OCI-M2 (cell line): ENCODE results near the gene FHOD3.

Source experiments
- DNase-seq: peaks from one replicate; lab custom pipeline; 2025; ENCODE audit not compliant: unreplicated experiment; lab: John Stamatoyannopoulos, UW

The FHOD3 gene

GRCh38 chr18:36724169-36724568 lies 426.7 kb downstream of the FHOD3 start:
- no peak for DNase-seq

- no peak for DNase-seq
These were observed 427.1 kb downstream of the FHOD3 start for GRCh38 chr18:36724591-36725001.

GRCh38 chr18:36728345-36728744 lies 430.8 kb downstream of the FHOD3 start:
- no peak for DNase-seq

- no peak for DNase-seq
These were observed 431.7 kb downstream of the FHOD3 start for GRCh38 chr18:36729197-36729596.

- DNase-seq, result no peak
These were observed 434.8 kb downstream of the FHOD3 start for GRCh38 chr18:36732264-36732663.

- DNase-seq, result no peak
These were observed 435.6 kb downstream of the FHOD3 start for GRCh38 chr18:36733150-36733549.

GRCh38 chr18:36734596-36734995 lies 437.1 kb downstream of the FHOD3 start:
- DNase-seq, result no peak

- DNase-seq, result no peak
These were observed 437.6 kb downstream of the FHOD3 start for GRCh38 chr18:36735130-36735529.

GRCh38 chr18:36736094-36736493 lies 438.6 kb downstream of the FHOD3 start:
- DNase-seq, result no peak

GRCh38 chr18:36737316-36737715 lies 439.8 kb downstream of the FHOD3 start:
- DNase-seq, result no peak

- DNase-seq, result no peak
These were observed 446.9 kb downstream of the FHOD3 start for GRCh38 chr18:36744261-36744876.

GRCh38 chr18:36745219-36745975 lies 447.9 kb downstream of the FHOD3 start:
- no peak for DNase-seq

- no peak for DNase-seq
These were observed 455.7 kb downstream of the FHOD3 start for GRCh38 chr18:36752929-36753865.

GRCh38 chr18:36756242-36756641 lies 458.7 kb downstream of the FHOD3 start:
- DNase-seq, result no peak

- no peak for DNase-seq
These were observed 459.6 kb downstream of the FHOD3 start for GRCh38 chr18:36757081-36757480.

GRCh38 chr18:36757991-36758390 lies 460.5 kb downstream of the FHOD3 start:
- no peak for DNase-seq

GRCh38 chr18:36758623-36759022 lies 461.1 kb downstream of the FHOD3 start:
- no peak for DNase-seq

- no peak for DNase-seq
These were observed 461.8 kb downstream of the FHOD3 start for GRCh38 chr18:36759167-36759776.

GRCh38 chr18:36760598-36760997 lies 463.1 kb downstream of the FHOD3 start:
- DNase-seq, result no peak

- no peak for DNase-seq
These were observed 463.7 kb downstream of the FHOD3 start for GRCh38 chr18:36761186-36761698.

GRCh38 chr18:36762074-36762473 lies 464.6 kb downstream of the FHOD3 start:
- DNase-seq, result no peak
